SH-SY5Y (cell line): Measurements from ENCODE around the gene NHLH2.

Experiments used
- GATA2 ChIP-seq: IDR thresholded peaks from 2 replicates; pipeline ENCODE4 v1.6.1; 2011; ENCODE audit warnings: mild to moderate bottlenecking, low read depth, low read length
- GATA3 ChIP-seq: IDR thresholded peaks from 2 replicates; pipeline ENCODE4 v1.6.1; 2011; ENCODE audit warnings: low read depth, mild to moderate bottlenecking, low read length, moderate library complexity

GRCh38 chr1:115880981-115881672 is 40.2 kb upstream of the NHLH2 start:
- TF ChIP-seq GATA2 (no peak), GATA3 (no peak)
